ENCODE results near the gene APOOL. TPM values are rescaled to one million over a fixed set of nuclear protein-coding genes. Genes with fewer than 3 reads are reported as not detected.

Gene APOOL
- total and polyA plus RNA-seq, 10 of the 15 experiments (the other 5 are each of a cell fraction or from before 2014, with no cell fraction given): 4.4 to 14.7 (median 7.7) TPM

DNA sequence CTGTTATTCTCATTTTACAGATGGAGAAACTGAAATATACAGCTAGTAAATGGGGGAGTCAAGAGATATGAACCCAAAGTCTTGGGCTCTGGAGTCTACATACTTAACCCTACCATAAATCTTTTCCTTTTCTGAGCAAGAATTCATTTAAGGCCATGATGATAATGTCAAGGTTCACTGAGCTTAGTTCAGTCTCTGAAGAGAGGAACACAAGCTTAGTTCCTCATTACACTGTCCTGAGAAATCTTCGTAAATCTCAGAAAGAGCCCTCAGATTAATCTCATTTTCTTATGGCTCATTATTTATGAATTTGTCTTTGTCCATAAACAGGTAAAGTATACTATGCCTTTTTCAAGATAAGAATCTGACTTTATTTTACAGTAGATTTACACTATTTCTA lies 135.7 kb downstream of the APOOL start:
- WGBS (ENCODE audit: insufficient coverage, insufficient replicate concordance, low lambda C conversion rate, missing lambda C conversion rate): 31% methylated on average over 1 of the region's 1 CpG
- POLR2A ChIA-PET: no interaction called here
- peak; percentile 69 for ATAC-seq
- RAD21 ChIA-PET (ENCODE audit: unreplicated experiment): interaction anchor here (0.7 kb wide), 1 partner anchor 28 kb away, joined by 3 read pairs; no protein-coding TSS in a partner anchor
- H3K9ac ChIP-seq (ENCODE audit: control insufficient read depth, insufficient read depth, low read length): no peak overlapping the region
- intact Hi-C loops (cut with micrococcal nuclease; ENCODE audit: unreplicated experiment) (no loop called here), in situ Hi-C loops (cut with MboI) (no loop called here)
- H3K4me3 ChIP-seq: no peak overlapping the region
- no peak overlapping the region for H3K4me2 ChIP-seq (ENCODE audit: control insufficient read depth, insufficient read depth)
- no peaks in the 10 kb centered on the region for H3K4me1 ChIP-seq (ENCODE audit: control insufficient read depth, insufficient read depth, low read length)
- no peaks in the 10 kb centered on the region for H4K20me1 ChIP-seq (ENCODE audit: control insufficient read depth, insufficient read depth)
- TF ChIP-seq DPF2 (IDR thresholded peaks at IDR 0.05): no peak
- no peak for TF ChIP-seq KLF5 (IDR thresholded peaks at IDR 0.05; ENCODE audit: partially characterized antibody)
- TF ChIP-seq, protein P1, sequence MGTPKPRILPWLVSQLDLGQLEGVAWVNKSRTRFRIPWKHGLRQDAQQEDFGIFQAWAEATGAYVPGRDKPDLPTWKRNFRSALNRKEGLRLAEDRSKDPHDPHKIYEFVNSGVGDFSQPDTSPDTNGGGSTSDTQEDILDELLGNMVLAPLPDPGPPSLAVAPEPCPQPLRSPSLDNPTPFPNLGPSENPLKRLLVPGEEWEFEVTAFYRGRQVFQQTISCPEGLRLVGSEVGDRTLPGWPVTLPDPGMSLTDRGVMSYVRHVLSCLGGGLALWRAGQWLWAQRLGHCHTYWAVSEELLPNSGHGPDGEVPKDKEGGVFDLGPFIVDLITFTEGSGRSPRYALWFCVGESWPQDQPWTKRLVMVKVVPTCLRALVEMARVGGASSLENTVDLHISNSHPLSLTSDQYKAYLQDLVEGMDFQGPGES (IDR thresholded peaks at IDR 0.05): no peak
- no peak for TF ChIP-seq ZNF217 (IDR thresholded peaks at IDR 0.05)
- no peak for TF ChIP-seq RFX5 (IDR thresholded peaks at IDR 0.05; ENCODE audit: low read depth, low read length)
- no peak for TF ChIP-seq FOS (IDR thresholded peaks at IDR 0.05; ENCODE audit: borderline replicate concordance, extremely low read depth, insufficient read length)
- no peak for TF ChIP-seq TBL1XR1 (IDR thresholded peaks at IDR 0.05; ENCODE audit: low read depth, low read length)
- TF ChIP-seq JUNB (IDR thresholded peaks at IDR 0.05): no peak
- TF ChIP-seq TARDBP (IDR thresholded peaks at IDR 0.05; ENCODE audit: borderline replicate concordance): no peak
- no peak for TF ChIP-seq SMARCA5 (IDR thresholded peaks at IDR 0.05)
- TF ChIP-seq ASH2L (IDR thresholded peaks at IDR 0.05; ENCODE audit: borderline replicate concordance, low read depth): no peak
- TF ChIP-seq, protein P2, sequence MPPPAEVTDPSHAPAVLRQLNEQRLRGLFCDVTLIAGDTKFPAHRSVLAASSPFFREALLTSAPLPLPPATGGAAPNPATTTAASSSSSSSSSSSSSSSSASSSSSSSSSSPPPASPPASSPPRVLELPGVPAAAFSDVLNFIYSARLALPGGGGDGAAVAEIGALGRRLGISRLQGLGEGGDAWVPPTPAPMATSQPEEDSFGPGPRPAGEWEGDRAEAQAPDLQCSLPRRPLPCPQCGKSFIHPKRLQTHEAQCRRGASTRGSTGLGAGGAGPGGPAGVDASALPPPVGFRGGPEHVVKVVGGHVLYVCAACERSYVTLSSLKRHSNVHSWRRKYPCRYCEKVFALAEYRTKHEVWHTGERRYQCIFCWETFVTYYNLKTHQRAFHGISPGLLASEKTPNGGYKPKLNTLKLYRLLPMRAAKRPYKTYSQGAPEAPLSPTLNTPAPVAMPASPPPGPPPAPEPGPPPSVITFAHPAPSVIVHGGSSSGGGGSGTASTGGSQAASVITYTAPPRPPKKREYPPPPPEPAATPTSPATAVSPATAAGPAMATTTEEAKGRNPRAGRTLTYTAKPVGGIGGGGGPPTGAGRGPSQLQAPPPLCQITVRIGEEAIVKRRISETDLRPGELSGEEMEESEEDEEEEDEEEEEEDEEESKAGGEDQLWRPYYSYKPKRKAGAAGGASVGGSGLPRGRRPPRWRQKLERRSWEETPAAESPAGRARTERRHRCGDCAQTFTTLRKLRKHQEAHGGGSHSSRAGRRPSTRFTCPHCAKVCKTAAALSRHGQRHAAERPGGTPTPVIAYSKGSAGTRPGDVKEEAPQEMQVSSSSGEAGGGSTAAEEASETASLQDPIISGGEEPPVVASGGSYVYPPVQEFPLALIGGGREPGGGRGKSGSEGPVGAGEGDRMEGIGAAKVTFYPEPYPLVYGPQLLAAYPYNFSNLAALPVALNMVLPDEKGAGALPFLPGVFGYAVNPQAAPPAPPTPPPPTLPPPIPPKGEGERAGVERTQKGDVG (CRISPR knock-in tag; IDR thresholded peaks at IDR 0.05): no peak
- no peak for TF ChIP-seq IRF4 (IDR thresholded peaks at IDR 0.05; ENCODE audit: low read depth, low read length)
- no peak for TF ChIP-seq ZBED1 (IDR thresholded peaks at IDR 0.05; ENCODE audit: borderline replicate concordance)
- H3K9me3 ChIP-seq (replicated peaks; ENCODE audit: control insufficient read depth, insufficient read depth, low read length): no peaks in the 10 kb centered on the region
- no peak overlapping the region for H2AFZ ChIP-seq (ENCODE audit: control insufficient read depth, low read depth, low read length)
- no peaks in the 10 kb centered on the region for H3K79me2 ChIP-seq (ENCODE audit: control insufficient read depth, insufficient read depth, low read length)
- no peak overlapping the region for H3K27ac ChIP-seq (ENCODE audit: control insufficient read depth, insufficient read depth)
- SMC1A ChIA-PET (ENCODE audit: uncharacterized antibody, unreplicated experiment): interaction anchor here (1.1 kb wide), 1 partner anchor 54 kb away, joined by 3 read pairs; no protein-coding TSS in a partner anchor
- no peaks in the 10 kb centered on the region for H3K27me3 ChIP-seq (replicated peaks in 1 of 2; ENCODE audit: control insufficient read depth in 2 of 2, insufficient read depth in 2 of 2, low read length in 1 of 2)
- no peak for DNase-seq (ENCODE audit: low read depth, low spot score)
- CTCF ChIA-PET: interaction anchor here (1.0 to 1.4 kb wide), 2 partner anchors 24 to 28 kb away, joined by 3 to 4 read pairs; no protein-coding TSS in a partner anchor
- BruUV-seq (replicated peaks): no TSS peak
- FAIRE-seq: no peak
- no peaks in the 10 kb centered on the region for H3K36me3 ChIP-seq (ENCODE audit: control insufficient read depth in 2 of 2, insufficient read depth in 2 of 2, low read length in 1 of 2)
